ENCODE results near the gene FMC1.

The FMC1 gene

DNA sequence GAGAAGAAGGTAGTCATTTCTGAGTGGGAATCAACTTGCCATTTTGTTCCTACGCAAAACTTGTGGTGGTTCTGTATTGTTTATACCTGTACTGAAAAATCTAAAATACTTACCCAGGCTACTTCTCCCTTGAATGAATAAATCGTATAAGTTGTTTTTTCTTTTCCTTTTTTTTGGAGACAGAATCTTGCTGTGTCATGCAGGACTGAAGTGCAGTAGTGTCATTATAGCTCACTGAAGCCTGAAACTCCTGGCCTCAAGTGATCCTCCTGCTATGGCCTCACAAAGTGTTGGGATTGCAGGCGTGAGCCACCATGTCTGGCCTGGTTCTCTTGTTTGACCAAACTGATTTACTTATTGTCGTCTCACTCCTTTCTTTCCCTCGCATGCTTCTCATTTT, 46.5 kb downstream of the FMC1 start:
- DNase-seq = no peak

- DNase-seq = no peak
These were observed 48.0 kb downstream of the FMC1 start for GRCh38 chr7:139389091-139389490.

DNA sequence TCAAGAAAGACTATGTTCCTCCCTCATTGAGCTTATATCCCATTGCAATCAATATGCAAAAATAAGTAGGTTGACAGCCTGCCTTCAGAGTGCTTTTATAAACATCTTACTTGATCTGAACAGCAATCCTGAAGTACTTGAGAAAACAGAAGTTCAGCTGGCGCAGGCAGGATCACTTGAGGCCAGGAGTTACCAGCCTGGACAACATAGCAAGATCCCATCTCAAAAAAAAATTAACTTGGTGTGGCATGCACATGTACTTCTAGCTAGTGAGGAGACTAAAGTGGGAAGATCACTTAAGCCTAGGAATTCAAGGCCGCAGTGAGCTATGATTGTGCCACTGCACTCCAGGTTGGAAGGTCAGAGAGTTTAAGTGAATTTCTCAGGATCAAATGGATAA, 48.6 kb downstream of the FMC1 start:
- no peak for DNase-seq

GRCh38 chr7:139393621-139394211, 52.6 kb downstream of the FMC1 start:
- DNase-seq = no peak

- no peak for DNase-seq
These were observed 53.4 kb downstream of the FMC1 start for GRCh38 chr7:139394540-139394939.

All from NCI-H2081 treated with DMSO at 0.1 percent for 48 hours (cell line).